HepG2 (cell line): ENCODE measurements around the gene COL4A2. TPM values are rescaled to one million over a fixed set of nuclear protein-coding genes. Genes with fewer than 3 reads are reported as not detected.

Experiments
- CEBPG ChIP-seq: IDR thresholded peaks from 2 replicates; pipeline ENCODE4 v1.6.1; 2016
- NFYC ChIP-seq: IDR thresholded peaks from 2 replicates; pipeline ENCODE4 v1.6.1; 2016; ENCODE audit warnings: missing genetic modification reagents, missing compliant biosample characterization
- TFDP2 ChIP-seq: sonication (generic); formaldehyde crosslinking; IDR thresholded peaks from 2 replicates; pipeline ENCODE4 v1.4.0; 2020; ENCODE audit warnings: missing genetic modification reagents
- TRAFD1 ChIP-seq: sonication (generic); formaldehyde crosslinking; IDR thresholded peaks from 2 replicates; pipeline ENCODE4 v1.5.1; 2020; ENCODE audit warnings: missing genetic modification reagents, mild to moderate bottlenecking, borderline replicate concordance
- ZFX ChIP-seq: sonication (generic); formaldehyde crosslinking; IDR thresholded peaks from 2 replicates; pipeline ENCODE4 v1.4.0; 2020; ENCODE audit warnings: mild to moderate bottlenecking, low read depth, missing genetic modification reagents, moderate library complexity
- ZNF432 ChIP-seq: sonication (generic); formaldehyde crosslinking; IDR thresholded peaks from 2 replicates; pipeline ENCODE4 v1.5.0; 2020; ENCODE audit warnings: missing genetic modification reagents, mild to moderate bottlenecking, borderline replicate concordance
- ZNF607 ChIP-seq: sonication (generic); formaldehyde crosslinking; IDR thresholded peaks from 2 replicates; pipeline ENCODE4 v1.5.1; 2020; ENCODE audit warnings: missing genetic modification reagents, mild to moderate bottlenecking, borderline replicate concordance
- ZSCAN30 ChIP-seq: sonication (generic); formaldehyde crosslinking; IDR thresholded peaks from 2 replicates; pipeline ENCODE4 v1.5.0; 2020; ENCODE audit warnings: mild to moderate bottlenecking, missing genetic modification reagents
- polyA plus RNA-seq, 8 experiments: library from polyadenylated mRNA; depleted of rRNA in 3 of 8; stranded (reverse) in 7 of 8; unstranded in 1 of 8; fragments of >200 nt; fragmentation: Illumina TruSeq in 4 of 8; extraction: Trizol in 4 of 8; gene quantifications; 2 replicates each; pipeline versions ENCODE4 v1.2.1 to v1.2.3, GENCODE V29; 2011 to 2016; ENCODE audit warnings: low read depth in 4 of 8, missing spikeins in 1 of 8, mixed read lengths in 1 of 8; ENCODE audit not compliant: insufficient read depth in 1 of 8
- total RNA-seq, 5 experiments: library from RNA; depleted of rRNA; stranded (reverse); fragments of >200 nt; fragmentation: Illumina TruSeq; extraction: Trizol; gene quantifications; 2 replicates each; pipeline ENCODE4 v1.2.3, GENCODE V29; 2016; ENCODE audit warnings: low read depth in 1 of 5

COL4A2 gene
- total and polyA plus RNA-seq, 2 of the 13 experiments (the other 11 are each of a cell fraction or from before 2014, with no cell fraction given) = 0.22 to 1.9 TPM

- TF ChIP-seq NFYC (CRISPR knock-in tag) (no peak), TFDP2 (peak; percentile 14; the same call in 1 of the 2 replicates), CEBPG (no peak), ZNF432 (CRISPR knock-in tag) (no peak), ZNF607 (CRISPR knock-in tag) (no peak), ZSCAN30 (CRISPR knock-in tag) (no peak), ZFX (CRISPR knock-in tag) (0 out of 2 replicates have a peak, but pooled peaks have one; percentile 8), TRAFD1 (CRISPR knock-in tag) (no peak)
Measured at GRCh38 chr13:110560601-110561343, 253.7 kb downstream of the COL4A2 start (continued).
